ENCODE data around the gene CLDN24. TPM values are rescaled to one million over a fixed set of nuclear protein-coding genes. Genes with fewer than 3 reads are reported as not detected.

CLDN24 gene
- total RNA-seq = not detected

GRCh38 chr4:183322326-183322725, at the start of gene CLDN24:
Gene CLDN24, minus strand, starts transcription at chr4:183322426. Its CDS starts 0 bp downstream, at chr4:183322426.
- ATAC-seq (no peak), DNase-seq (ENCODE audit: low spot score) (no peak)
- intact Hi-C loops (cut with DNase I) = no loop called here

- DNase-seq (ENCODE audit: low spot score) = no peak
- no peak for ATAC-seq
- intact Hi-C loops (cut with DNase I) = no loop called here
Observed at GRCh38 chr4:183370786-183371185, 48.6 kb upstream of the CLDN24 start.

- ATAC-seq = no peak
- DNase-seq (ENCODE audit: low spot score) = no peak
- intact Hi-C loops (cut with DNase I) = no loop called here
Observed at GRCh38 chr4:183369073-183369472, 46.8 kb upstream of the CLDN24 start.

GRCh38 chr4:183366206-183366835, 44.1 kb upstream of the CLDN24 start:
- no peak for ATAC-seq
- peak; percentile 9 for DNase-seq (ENCODE audit: low spot score)
- intact Hi-C loops (cut with DNase I) = no loop called here

GRCh38 chr4:183364025-183364424, 41.8 kb upstream of the CLDN24 start:
- DNase-seq (ENCODE audit: low spot score) (peak; percentile 25), ATAC-seq (no peak)
- intact Hi-C loops (cut with DNase I) = no loop called here

GRCh38 chr4:183362916-183363542, 40.8 kb upstream of the CLDN24 start:
- DNase-seq (ENCODE audit: low spot score) (peak; percentile 19), ATAC-seq (no peak)
- intact Hi-C loops (cut with DNase I) = no loop called here

GRCh38 chr4:183362036-183362435, 39.8 kb upstream of the CLDN24 start:
- DNase-seq (ENCODE audit: low spot score) = no peak
- ATAC-seq = no peak

GRCh38 chr4:183360161-183360919, 38.1 kb upstream of the CLDN24 start:
- ATAC-seq (no peak), DNase-seq (ENCODE audit: low spot score) (no peak)
- intact Hi-C loops (cut with DNase I) = no loop called here

More at GRCh38 chr4:183362036-183362435, 39.8 kb upstream of the CLDN24 start:
- intact Hi-C loops (cut with DNase I) = no loop called here

GRCh38 chr4:183358215-183358755, 36.1 kb upstream of the CLDN24 start:
- no peak for ATAC-seq
- DNase-seq (ENCODE audit: low spot score) = no peak
- intact Hi-C loops (cut with DNase I) = no loop called here

GRCh38 chr4:183356931-183357675, 34.9 kb upstream of the CLDN24 start:
- DNase-seq (ENCODE audit: low spot score) = no peak
- no peak for ATAC-seq
- intact Hi-C loops (cut with DNase I) = no loop called here

- no peak for ATAC-seq
- intact Hi-C loops (cut with DNase I) = no loop called here
- DNase-seq (ENCODE audit: low spot score) = peak; percentile 27
Observed at GRCh38 chr4:183356173-183356830, 34.1 kb upstream of the CLDN24 start.

- no peak for DNase-seq (ENCODE audit: low spot score)
- ATAC-seq = no peak
- intact Hi-C loops (cut with DNase I) = no loop called here
Observed at GRCh38 chr4:183355405-183355804, 33.2 kb upstream of the CLDN24 start.

GRCh38 chr4:183354219-183354618, 32.0 kb upstream of the CLDN24 start:
- ATAC-seq (no peak), DNase-seq (ENCODE audit: low spot score) (no peak)
- intact Hi-C loops (cut with DNase I) = no loop called here

GRCh38 chr4:183353557-183353956, 31.3 kb upstream of the CLDN24 start:
- intact Hi-C loops (cut with DNase I) = no loop called here
- DNase-seq (ENCODE audit: low spot score) = peak; percentile 7

GRCh38 chr4:183352546-183352945, 30.3 kb upstream of the CLDN24 start:
- intact Hi-C loops (cut with DNase I) = no loop called here
- no peak for ATAC-seq
- DNase-seq (ENCODE audit: low spot score) = peak; percentile 7

More at GRCh38 chr4:183353557-183353956, 31.3 kb upstream of the CLDN24 start:
- ATAC-seq = no peak

GRCh38 chr4:183350317-183351071, 28.3 kb upstream of the CLDN24 start:
- intact Hi-C loops (cut with DNase I) = no loop called here
- DNase-seq (ENCODE audit: low spot score) = peak; percentile 18
- ATAC-seq = no peak

- intact Hi-C loops (cut with DNase I) = no loop called here
- ATAC-seq (no peak), DNase-seq (ENCODE audit: low spot score) (peak; percentile 25)
Observed at GRCh38 chr4:183349673-183350072, 27.4 kb upstream of the CLDN24 start.
